Measurements from ENCODE around the gene CDKN2B. TPM values are rescaled to one million over a fixed set of nuclear protein-coding genes. Genes with fewer than 3 reads are reported as not detected.

The CDKN2B gene
- total and polyA plus RNA-seq, 2 experiments from 2014 or later = 0.21 to 1.8 TPM

DNA sequence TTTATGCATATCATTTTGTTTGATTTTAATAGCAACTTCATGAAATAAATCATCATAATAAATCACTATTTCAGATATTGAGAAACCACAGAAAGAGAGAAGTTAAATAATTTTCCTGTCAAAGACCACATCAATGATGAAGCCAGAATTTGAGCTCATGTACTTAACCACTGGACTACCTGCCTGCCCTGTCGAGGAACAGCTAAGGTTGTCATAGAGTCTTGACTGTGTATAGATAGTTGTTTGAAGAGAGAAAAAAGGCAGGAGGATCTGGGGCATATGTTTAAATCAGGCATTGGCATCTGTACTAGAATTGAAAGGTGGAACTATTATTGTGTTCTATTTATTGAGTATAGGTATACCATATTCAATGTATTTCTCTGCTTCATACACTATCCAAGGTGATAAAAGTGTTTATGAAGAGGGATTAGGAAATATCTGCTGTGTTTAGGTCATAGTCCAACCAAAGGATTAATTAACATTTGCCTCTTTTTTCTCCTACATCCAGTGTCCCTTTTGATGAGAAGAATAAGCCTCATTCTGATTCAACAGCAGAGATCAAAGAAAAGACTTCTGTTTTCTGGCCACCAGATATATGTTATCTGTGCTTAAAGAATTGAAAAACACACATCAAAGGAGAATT is 37.3 kb upstream of the CDKN2B start:
- TF ChIP-seq CTCF (IDR thresholded peaks at IDR 0.05; ENCODE audit: low read depth, low read length) = no peak
- H3K9me3 ChIP-seq (ENCODE audit: low read depth) = no peaks in the 10 kb centered on the region
- no peaks in the 10 kb centered on the region for H3K4me1 ChIP-seq (ENCODE audit: low read depth)

GRCh38 chr9:22045423-22045822 is 36.3 kb upstream of the CDKN2B start:
- no peak overlapping the region for H3K27ac ChIP-seq

More for the DNA sequence above, 37.3 kb upstream of the CDKN2B start:
- Histone ChIP-seq H3K27ac (no peak overlapping the region), H3K27me3 (peaks cover 3% of the 10 kb centered on the region), H3K36me3 (no peaks in the 10 kb centered on the region), H3K4me3 (no peak overlapping the region)
- DNase-seq (ENCODE audit: low read depth in 1 of 2, low spot score in 1 of 2) = no peak

DNA sequence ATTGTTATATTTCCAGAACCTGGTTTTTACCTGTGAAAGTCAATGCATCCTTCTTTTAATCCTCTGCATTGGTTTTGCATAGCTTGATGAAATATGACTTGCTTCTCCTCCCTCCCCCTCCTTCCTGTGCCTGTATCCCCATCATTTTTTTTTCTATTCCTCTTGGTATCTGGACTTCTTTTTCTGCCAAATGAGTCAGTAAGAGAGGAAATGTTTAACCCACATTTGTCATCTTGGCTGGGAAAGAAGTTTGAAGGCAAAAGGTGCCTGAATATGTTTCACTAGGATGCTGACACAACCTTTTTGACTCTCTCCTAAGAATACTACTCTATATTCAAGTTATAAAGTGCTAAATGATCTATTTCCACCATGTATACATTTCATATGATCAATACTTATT is 35.5 kb upstream of the CDKN2B start:
- DNase-seq (ENCODE audit: low read depth in 1 of 2, low spot score in 1 of 2) = peak in 1 of 2 donors; percentile 86
- TF ChIP-seq CTCF (IDR thresholded peaks at IDR 0.05; ENCODE audit: low read depth, low read length) = no peak
- H3K36me3 ChIP-seq = no peaks in the 10 kb centered on the region
- H3K4me1 ChIP-seq (ENCODE audit: low read depth) = no peaks in the 10 kb centered on the region
- H3K27ac ChIP-seq = no peak overlapping the region
- no peak overlapping the region for H3K4me3 ChIP-seq
- H3K9me3 ChIP-seq (ENCODE audit: low read depth) = no peaks in the 10 kb centered on the region
- peaks cover 3% of the 10 kb centered on the region for H3K27me3 ChIP-seq

More at GRCh38 chr9:22045423-22045822, 36.3 kb upstream of the CDKN2B start:
- no peak overlapping the region for H3K4me3 ChIP-seq
- no peaks in the 10 kb centered on the region for H3K36me3 ChIP-seq
- no peak for TF ChIP-seq CTCF (IDR thresholded peaks at IDR 0.05; ENCODE audit: low read depth, low read length)
- no peaks in the 10 kb centered on the region for H3K9me3 ChIP-seq (ENCODE audit: low read depth)
- DNase-seq (ENCODE audit: low read depth in 1 of 2, low spot score in 1 of 2) = no peak
- no peaks in the 10 kb centered on the region for H3K4me1 ChIP-seq (ENCODE audit: low read depth)
- peaks cover 3% of the 10 kb centered on the region for H3K27me3 ChIP-seq

GRCh38 chr9:22043928-22044327 is 34.8 kb upstream of the CDKN2B start:
- DNase-seq (ENCODE audit: low read depth in 1 of 2, low spot score in 1 of 2) = no peak
- H3K36me3 ChIP-seq = no peaks in the 10 kb centered on the region
- no peaks in the 10 kb centered on the region for H3K9me3 ChIP-seq (ENCODE audit: low read depth)
- H3K4me3 ChIP-seq = no peak overlapping the region
- H3K27me3 ChIP-seq = peaks cover 3% of the 10 kb centered on the region
- no peak overlapping the region for H3K27ac ChIP-seq
- TF ChIP-seq CTCF (IDR thresholded peaks at IDR 0.05; ENCODE audit: low read depth, low read length) = no peak
- no peaks in the 10 kb centered on the region for H3K4me1 ChIP-seq (ENCODE audit: low read depth)

DNA sequence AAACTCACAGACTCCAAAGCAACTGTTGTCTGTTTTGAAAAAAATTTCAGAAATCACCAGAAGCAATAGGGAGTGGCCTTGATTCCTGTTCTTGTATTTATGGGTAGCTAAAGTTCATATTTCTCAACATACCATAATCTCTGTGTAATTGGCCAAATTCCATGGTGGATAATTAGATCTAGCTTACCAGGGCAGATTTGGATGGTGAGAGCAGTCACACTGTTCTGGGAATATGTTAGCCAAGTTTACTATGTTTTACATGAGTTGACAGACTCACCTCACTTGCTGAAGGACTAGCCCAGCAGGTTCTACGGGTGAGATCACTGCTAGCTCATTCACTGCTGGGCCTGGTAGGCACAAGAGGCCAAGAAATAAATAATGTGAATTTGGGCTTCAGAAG is 32.7 kb upstream of the CDKN2B start:
- Histone ChIP-seq H3K36me3 (no peaks in the 10 kb centered on the region), H3K4me3 (no peak overlapping the region), H3K27me3 (peaks cover 3% of the 10 kb centered on the region), H3K27ac (no peak overlapping the region), H3K9me3 (ENCODE audit: low read depth) (no peaks in the 10 kb centered on the region), H3K4me1 (ENCODE audit: low read depth) (no peaks in the 10 kb centered on the region)
- peak in 1 of 2 donors; percentile 52 for DNase-seq (ENCODE audit: low read depth in 1 of 2, low spot score in 1 of 2)
- no peak for TF ChIP-seq CTCF (IDR thresholded peaks at IDR 0.05; ENCODE audit: low read depth, low read length)

Data from cardiac muscle cell (in vitro differentiated cells and primary cell).